Measurements from ENCODE around the gene RORC.
"Not testable (repeated sequence)": the region's sequence is repeated elsewhere in the genome, so short reads cannot be mapped to it uniquely, and the experiment has no call there.

The RORC gene

DNA sequence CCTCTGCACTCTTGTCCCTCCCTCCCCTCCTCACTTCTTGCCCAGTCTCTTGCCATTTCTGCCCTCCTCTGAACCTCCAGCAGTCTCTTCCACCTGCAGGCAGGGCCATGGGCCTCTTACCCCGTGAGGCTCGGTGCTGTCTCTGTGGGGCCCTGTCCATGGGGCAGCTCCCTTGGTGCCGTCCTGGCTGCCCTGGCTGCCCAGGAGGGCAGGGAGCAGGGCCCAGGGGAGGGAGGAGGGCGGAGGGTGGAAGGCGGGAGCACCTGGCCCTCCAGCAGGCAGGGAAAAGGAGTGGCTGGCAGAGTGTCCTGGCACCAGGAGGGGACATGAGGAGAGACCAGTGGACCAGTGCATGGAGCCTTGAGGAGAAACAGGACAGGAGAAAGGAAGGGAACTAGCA lies at the start of gene RORC:
Gene RORC (minus strand): TSS at position 198 of the 400 bp plus-strand sequence. CDS start 38 bp downstream, at position 160.
- no peak for DNase-seq (ENCODE audit: low read depth in 2 of 2)

DNA sequence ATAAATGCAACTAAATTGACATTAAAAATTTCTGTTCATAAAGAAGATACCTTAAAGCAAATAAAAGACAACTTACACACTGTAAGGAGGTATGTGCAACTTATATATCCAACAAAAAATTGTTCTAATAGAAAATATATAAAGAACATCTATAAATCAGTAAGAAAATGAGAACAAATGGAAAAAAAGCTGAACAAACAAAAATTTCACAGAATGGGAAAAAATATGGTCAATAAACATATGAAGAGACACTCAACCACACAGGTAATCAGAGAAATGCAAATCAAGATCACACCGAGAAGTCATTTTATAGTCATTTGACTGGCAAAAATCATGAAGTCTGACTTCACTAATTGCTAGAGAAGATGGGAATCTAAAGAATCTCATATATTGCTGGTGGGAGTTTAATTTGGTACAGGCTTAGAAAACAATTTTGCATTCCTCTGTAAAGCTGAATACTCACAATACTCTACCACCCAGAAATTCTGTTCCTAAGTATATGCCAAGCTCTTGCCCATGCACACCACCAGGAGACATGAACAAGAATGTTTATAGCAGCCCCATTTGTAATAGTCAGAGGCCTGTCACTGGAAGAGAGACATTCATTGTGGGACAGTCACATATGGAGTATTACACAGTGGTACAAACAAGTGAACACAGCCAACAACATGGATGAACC lies 44.0 kb upstream of the RORC start:
- no peak for DNase-seq (ENCODE audit: low read depth in 2 of 2)

DNA sequence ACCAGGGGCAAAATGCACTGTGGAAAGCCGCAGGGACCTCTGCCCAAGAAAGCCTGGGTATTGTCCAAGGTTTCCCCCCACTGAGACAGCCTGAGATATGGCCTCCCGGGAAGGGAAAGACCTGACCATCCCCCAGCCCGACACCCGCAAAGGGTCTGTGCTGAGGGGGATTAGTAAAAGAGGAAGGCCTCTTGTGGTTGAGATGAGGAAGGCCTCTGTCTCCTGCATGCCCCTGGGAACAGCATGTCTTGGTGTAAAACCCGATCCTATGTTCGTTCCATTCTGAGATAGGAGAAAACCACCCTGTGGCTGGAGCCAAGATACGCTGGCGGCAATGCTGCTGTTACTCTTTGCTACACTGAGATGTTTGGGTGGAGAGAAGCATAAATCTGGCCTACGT lies 41.2 kb upstream of the RORC start:
- not testable (repeated sequence) for DNase-seq (ENCODE audit: low read depth in 2 of 2)

DNA sequence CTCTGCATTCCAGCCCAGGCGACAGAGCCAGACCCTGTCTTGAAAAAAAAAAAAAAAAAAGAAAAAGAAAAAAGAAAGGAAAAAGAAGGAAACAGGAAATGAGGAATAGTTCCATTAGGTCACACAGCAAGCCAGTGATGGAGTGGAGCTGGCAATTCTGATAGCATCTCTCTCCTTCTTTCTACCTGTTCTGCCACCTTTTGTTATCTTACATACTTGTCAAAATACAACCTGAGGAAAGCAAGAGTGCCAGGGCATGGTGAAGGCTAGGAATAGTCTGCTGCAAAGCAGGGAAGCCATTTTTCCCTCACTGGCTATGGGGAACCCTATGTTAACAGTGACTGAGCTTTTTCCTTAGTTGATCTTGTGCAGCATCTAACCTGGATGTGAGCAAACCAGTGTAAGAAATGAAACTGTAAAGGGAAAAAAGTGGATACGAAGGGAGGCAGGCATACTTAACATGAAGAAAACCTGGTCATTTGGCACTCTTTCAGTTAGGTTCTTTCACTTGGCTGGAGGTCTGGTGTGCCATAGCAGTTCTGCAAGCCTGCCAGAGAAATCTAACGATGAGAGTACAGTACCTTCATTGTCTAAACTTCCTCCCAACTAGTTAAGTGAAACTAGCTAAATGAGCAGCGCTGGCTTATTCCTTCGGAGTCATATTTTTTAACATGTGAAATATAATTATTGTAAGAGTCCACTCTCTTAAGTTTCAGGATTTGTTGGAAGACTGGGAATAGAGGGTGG lies 39.9 kb upstream of the RORC start:
- DNase-seq (ENCODE audit: low read depth in 2 of 2) = no peak

DNA sequence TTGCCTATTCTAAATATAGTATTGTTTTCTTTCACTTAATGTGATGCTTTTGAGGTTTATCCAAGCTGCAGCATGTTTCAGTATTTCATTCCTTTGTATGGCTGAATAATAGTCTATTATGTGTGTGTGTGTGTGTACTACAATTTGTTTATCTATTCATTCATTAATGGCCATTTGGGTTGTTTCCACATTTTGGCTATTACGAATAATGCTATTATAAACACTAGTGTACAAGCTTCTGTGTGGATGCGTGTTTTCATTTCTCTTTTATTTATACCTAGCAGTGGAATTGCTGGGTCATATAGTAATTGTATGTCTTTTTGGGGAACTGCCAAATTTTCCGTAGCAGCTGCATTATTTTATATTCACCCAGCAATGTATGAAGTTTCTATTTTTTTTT lies 36.9 kb upstream of the RORC start:
- DNase-seq (ENCODE audit: low read depth in 2 of 2) = no peak

DNA sequence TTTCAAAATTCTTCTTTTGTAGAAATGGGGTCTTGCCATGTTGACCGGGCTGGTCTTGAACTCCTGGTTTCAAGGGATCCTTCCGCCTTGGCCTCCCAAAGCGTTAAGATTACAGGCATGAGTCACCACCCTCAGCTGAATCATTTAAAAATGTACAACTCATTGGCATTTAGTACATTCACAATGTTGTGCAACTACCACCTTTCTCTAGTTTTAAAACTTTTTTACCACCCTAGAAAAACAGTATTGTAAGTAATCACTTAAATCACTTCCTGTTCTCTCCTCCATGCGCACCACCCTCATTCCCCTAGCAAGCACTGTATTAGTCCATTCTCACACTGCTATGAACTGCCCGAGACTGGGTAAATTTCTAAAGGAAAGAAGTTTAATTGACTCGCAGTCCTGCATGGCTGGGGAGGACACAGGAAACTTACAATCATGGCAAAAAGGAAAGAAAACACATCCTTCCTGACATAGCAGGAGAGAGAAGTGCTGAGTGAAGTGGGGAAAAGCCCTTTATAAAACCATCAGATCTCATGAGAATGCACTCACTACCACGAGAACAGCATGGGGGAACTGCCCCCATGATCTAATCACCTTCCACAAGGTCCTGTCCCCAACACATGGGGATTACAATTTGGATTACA lies 36.3 kb upstream of the RORC start:
- no peak for DNase-seq (ENCODE audit: low read depth in 2 of 2)

DNA sequence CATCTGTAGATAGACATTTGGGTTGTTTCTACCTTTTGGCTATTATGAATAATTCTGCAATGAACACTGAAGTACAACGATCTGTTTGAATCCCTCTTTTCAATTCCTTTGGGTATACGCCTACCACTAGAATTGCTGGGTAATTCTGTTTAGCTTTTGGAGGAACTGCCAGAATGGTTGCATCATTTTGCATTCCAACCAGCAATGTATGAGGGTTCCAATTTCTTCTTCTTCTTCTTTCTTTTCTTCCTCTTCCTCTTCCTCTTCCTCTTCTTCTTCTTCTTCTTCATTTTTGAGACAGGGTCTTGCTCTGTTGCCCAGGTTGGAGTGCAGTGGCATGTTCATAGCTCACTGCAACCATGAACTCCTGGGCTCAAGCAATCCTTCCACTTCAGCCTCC lies 35.7 kb upstream of the RORC start:
- DNase-seq (ENCODE audit: low read depth in 2 of 2) = no peak

DNA sequence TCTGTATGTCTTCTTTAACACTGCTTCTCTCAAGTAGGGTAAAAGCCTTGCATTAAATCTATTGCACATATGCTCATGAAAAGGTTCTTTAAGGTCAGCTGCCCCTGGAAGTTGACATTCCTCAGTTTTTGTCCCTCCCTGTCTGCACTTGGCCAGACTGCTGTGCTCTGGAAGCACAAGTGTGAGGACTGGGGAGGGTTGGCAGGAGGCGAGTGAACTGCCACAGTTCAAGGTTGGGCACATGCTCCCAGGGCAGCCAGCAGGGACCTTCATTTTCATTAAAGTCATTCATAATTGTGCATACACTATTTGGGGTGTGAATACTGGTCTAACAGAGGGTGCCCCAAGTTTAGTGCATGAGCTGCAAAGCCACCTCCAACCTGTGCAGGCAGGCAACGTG lies 32.8 kb upstream of the RORC start:
- DNase-seq (ENCODE audit: low read depth in 2 of 2) = no peak

DNA sequence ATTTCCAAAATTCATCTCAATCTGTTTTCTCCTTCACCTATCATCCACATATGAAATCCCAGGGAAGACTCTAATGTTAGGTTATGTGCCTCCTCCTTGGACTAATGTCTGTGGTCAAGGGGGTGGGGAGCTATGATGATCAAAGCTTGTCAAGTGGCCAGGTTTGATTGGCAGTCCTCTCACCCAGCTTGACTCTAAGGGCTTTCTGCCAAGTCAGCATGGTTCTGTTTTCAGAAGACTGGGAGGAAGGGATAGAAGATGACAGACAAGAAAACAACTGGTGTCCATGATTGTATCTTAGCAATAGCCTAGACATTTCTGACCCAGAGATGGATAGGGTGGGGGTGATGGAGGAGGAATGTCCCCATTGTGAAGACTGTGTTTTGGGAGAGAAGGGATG lies 31.0 kb upstream of the RORC start:
- no peak for DNase-seq (ENCODE audit: low read depth in 2 of 2)

DNA sequence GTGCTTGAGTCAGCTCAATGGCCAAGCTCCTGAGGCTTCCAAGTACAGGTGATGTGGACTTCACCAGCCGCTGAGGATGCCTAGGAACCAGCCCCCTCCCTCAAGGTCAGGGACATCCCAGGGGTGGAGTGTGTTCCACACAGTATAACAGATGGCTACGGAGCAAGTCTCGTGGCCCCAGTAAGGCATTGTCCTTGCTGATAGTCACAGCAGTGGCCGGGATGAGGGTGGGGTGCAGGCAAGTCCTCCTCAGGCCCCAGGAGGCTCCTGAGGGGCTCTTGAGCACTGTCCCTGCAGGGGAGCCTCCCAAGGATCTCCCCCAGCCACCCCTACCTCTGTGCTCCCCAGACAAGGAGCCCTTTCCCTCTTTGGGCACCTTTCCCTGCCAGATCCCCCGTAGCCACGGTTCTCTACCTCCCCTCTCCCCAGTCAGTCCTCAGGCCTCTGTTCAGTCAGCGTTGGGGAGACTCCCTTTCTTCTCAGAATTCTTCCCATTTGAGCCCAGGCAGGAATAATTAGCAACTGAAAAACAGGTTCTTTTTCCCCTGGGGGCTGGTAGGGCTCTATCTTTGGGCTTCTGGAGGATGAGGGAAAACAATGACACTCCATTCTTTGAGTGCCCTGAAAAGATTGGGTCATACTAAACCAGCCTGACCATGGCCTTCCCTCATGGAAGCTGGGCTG lies 29.0 kb upstream of the RORC start:
- no peak for DNase-seq (ENCODE audit: low read depth in 2 of 2)

DNA sequence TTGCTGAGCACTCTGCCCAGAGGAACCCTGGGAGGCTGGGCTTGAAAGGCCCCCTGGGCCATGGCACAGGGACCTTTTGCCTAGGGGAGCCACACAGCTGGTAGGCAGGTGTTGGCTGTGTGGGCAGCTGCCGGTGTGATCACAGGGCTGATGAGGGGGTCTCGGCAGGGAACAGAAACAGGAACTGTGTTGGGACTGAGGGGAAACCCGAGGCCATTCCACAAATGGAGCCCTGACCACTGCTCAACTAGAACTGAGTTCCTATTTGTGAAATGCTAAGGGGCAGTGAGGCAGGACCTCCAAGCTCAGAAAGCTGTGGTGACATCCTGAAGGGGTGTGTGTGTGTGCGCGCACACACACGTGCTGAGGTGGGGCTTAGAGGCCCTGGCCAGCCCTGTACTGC lies 28.3 kb upstream of the RORC start:
- no peak for DNase-seq (ENCODE audit: low read depth in 2 of 2)

DNA sequence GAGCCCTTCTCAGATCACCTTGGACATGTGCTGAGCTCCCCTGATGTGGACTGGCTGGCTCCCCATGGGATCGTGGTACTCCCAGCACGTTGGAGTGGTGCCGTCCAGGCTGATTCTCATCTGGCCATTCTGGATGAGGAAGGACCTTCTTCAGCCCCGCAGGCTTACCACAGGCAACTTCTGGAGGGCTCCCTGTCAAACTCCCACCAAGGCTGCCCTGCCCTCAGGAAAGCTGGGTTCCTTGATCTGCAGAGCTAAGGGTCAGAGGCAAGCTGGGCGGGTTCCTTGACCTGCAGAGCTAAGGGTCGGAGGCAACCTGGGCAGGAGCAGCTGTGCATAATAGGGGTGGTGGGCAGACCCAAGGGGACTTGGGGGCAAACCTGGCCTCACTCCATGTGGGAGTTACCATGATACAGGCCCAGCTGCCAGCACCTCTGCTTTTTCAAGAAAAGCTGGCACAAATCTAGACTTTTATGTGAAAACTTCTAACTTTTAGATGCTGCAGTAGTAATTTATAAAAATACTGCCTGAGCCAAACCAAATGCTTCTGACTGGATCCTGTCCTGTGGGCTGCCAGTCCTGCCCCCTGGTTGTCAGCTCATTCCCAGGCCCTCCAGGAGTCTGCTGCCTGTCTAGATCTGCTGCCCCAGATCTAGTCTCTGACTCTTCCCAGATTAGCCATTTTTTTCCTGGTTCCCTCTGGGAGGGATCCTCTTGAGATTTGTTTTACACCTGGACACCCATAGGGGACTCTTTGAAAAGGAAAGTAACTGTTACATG lies 27.5 kb upstream of the RORC start:
- DNase-seq (ENCODE audit: low read depth in 2 of 2) = no peak

DNA sequence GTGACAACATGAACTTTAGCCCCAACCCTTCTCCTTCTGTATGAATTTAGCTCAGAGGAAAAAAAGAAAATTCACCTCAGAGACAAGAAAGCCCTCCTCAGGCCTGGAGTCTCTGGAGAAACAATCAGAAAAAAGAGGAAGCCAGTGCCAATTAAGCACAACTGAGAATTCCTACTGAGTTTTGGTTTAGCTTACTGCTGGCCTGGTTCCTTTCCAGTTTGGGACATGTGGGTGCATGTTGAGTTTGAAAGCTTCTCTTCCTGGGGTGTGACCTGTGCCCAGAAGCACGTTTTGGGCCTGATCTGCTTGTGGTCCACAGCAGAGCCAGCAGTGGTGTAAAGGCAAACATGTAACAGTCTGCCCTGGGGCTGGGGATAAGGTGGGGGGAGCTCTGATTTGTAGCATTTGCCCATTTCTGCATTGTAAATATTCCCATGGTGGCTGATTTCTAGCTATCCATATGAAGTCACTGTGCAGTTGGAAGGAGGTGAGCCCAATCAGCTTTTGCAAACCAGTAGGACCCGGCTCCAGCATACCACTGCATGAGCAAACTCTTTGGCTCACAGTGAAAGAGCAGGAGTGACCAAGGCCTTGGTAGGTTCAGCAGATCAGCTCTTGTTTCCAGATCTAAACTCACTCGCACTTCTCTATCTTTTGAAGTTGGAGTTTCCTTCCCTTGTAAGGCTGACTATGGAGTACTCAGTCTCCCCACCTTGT lies 26.6 kb upstream of the RORC start:
- DNase-seq (ENCODE audit: low read depth in 2 of 2) = no peak

DNA sequence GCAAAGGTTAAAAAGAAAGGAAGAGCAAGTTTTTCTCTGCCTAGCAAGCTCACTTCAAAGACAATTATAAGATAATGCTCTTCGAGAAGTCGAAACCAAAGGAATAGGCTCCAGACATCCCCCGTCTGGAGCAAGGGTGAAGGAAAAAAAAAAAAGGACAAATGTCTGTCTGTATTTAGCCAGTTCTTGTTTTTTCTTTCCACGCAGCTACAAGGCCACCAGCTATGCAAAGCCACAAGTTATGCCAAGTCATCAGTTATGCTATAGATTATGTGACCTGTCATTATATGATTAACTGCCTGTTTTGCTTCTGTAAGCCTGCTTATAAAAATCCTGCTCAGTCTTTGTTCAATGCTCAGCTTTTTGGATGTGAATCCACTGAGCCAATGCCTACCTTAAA lies 24.3 kb upstream of the RORC start:
- no peak for DNase-seq (ENCODE audit: low read depth in 2 of 2)

DNA sequence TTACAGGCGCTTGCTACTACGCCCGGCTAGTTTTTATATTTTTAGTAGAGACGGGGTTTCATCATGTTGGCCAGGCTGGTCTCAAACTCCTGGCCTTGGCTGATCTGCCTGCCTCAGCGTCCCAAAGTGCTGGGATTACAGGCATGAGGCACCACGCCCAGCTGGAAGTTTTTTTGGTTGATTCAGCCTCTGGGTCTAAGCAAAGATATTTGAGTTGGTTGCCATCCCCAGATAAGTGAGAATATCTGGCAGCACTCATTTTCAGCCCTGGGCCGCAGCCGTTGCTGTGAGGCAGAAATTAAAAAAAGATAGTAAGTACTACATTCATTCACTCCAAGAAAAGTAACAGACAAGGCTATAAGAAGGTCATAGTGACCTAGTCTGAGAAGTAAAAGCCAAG lies 23.9 kb upstream of the RORC start:
- DNase-seq (ENCODE audit: low read depth in 2 of 2) = not testable (repeated sequence)

DNA sequence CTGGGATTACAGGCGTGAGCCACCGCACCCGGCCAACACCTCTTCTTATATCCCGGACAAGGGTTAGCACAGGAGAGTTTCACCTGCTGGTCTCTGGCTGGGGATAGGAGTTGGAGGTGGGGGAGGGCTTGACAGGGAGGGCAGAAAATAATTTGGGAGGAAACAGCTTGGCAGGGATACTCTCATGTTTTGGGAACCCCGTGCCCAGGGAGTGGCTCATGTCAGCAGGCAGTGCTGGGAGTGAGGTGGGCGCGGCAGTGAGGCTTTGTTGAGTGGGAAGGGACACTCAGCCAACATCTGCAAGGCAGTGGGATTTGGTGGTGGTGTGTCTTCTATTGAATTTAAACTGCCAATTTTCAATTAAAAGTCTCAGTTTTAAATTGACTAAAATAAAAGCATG lies 23.1 kb upstream of the RORC start:
- DNase-seq (ENCODE audit: low read depth in 2 of 2) = no peak

DNA sequence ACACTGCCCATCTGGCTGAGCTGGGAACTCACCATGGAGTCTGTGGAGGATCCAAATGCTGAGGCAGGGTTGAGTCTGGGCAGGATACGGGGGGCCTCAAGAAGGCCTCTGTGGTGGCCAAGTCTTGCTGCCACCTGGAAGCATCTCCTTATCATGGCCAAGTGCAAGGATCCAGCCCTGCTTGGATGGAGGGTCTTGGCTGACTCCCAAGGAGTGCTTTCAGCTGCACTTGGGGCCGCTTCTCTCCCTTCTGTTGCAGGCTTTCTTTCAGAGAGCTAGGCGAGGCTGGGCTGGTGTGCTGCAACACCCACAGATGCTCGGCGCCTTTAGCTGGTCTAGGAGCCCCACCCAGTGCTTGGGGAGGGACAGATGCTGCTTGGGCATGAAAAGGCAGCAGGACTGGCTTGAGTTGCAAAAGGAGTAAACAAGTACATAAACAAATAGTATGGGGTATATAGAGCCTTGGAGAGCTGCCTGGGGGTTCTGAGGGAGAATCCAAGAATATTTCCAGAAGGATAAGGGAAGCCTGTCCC lies 21.9 kb upstream of the RORC start, which contains the start of gene THEM5:
Gene THEM5 (minus strand): TSS at position 302 of the 533 bp plus-strand sequence. CDS start 147 bp downstream, at position 155.
- no peak for DNase-seq (ENCODE audit: low read depth in 2 of 2)

DNA sequence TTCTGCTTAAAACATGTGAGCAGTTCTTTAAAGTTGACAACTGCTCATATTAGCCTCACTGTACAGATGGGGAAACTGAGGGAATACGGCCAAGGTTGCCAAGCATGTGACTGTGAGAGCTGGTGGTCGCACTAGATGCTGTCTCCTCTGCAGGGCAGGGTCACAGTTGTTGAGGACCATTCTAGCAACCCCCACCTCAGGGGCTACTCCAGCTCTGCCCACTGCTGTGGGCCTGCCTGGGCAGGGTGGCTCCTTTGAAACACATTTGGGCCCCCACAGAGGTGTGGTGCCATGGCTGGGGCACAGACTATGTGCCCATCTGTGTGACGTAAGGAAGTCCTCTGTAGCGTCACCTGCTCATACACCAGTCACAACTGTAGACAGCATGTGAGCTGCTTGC lies 21.1 kb upstream of the RORC start:
- no peak for DNase-seq (ENCODE audit: low read depth in 2 of 2)

DNA sequence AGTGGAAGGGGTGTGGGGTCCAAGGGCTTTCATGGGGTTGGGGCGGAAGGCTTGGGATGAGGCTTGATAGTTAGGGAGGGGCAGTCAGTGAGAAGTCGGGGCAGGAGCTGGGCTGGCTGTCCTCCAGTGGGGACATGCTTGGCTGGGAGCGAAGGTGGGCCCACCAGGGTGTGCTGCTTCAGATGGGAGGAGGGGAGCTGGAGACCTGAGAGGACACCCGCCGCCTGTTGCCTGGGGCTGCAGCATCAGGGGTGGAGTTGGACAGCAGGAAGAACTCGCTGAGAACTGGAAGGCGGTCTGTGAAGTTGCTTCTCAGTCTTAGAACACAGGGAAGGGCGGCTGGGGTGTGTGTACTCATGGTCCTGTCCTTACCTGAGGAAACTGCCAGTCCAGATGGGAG lies 20.3 kb upstream of the RORC start:
- DNase-seq (ENCODE audit: low read depth in 2 of 2) = no peak

DNA sequence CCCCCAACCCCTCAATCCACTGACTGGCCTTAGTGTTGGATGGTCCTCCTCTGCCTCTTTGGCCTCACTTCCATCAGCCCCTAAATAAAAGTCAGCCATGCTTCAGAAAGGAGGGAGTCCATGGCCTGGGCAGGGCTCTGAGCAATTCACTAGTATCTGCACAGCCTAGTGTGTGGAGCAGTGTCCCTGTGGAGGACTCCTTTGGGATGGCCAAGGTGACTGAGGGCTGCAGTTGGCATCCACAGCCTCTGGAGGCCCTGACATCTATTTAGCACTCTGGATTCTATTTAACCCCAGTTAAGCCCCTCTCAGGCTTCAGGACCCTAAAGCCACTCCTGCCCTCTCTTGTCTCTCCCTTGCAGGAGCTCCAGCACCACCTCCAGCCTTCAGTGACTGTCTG lies 18.3 kb upstream of the RORC start:
- DNase-seq (ENCODE audit: low read depth in 2 of 2) = no peak

DNA sequence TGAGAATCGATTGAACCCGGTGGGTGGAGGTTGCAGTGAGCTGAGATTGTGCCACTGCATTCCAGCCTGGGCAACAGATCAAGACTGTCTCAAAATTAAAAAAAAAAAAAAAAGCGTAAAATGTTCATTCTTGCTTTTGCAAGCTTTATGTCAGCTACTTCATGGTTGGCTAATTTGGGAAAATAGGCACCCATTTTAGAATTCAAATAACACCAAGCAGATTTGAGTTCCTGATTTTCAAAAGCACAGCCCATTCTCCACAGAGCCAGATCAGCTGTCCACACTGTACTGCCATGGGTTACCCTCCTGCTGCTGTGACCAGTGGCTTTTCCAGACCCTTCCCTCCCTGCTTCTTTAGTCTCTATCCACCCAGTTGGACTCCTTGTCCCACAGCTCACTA lies 17.5 kb upstream of the RORC start:
- DNase-seq (ENCODE audit: low read depth in 2 of 2) = no peak
